DOHH2 (cell line): ENCODE measurements around the gene LENG1.

Experiments
- H3F3A ChIP-seq: fragments of 200-600 bp; sonication (generic), shearing (Covaris generic); 2 replicates; pipeline ENCODE4 v1.6.0; 2016; ENCODE audit warnings: antibody characterized with exemption, mild to moderate bottlenecking; ENCODE audit not compliant: control insufficient read depth, insufficient read depth
- H3K27ac ChIP-seq: fragments of 200-600 bp; sonication (generic); 2 replicates; pipeline ENCODE4 v1.5.1; 2014; ENCODE audit warnings: low read depth, mild to moderate bottlenecking, low read length, moderate library complexity
- H3K27me3 ChIP-seq: fragments of 200-600 bp; sonication (generic); 2 replicates; pipeline ENCODE4 v1.6.1; 2014; ENCODE audit warnings: mild to moderate bottlenecking, low read length, mixed read lengths; ENCODE audit not compliant: control insufficient read depth
- H3K36me3 ChIP-seq: fragments of 200-600 bp; sonication (generic); 2 replicates; pipeline ENCODE4 v1.6.1; 2014; ENCODE audit warnings: mild to moderate bottlenecking, low read length, moderate library complexity, mixed read lengths; ENCODE audit not compliant: control insufficient read depth
- H3K4me1 ChIP-seq: fragments of 200-600 bp; sonication (generic); 2 replicates; pipeline ENCODE4 v1.6.1; 2014; ENCODE audit warnings: mild to moderate bottlenecking, low read length, mixed read lengths; ENCODE audit not compliant: control insufficient read depth
- H3K4me2 ChIP-seq: fragments of 200-600 bp; sonication (generic); 2 replicates; pipeline ENCODE4 v1.6.0; 2014; ENCODE audit warnings: mild to moderate bottlenecking, low read length, moderate library complexity
- H3K4me3 ChIP-seq: fragments of 200-600 bp; sonication (generic); 2 replicates; pipeline ENCODE4 v1.5.1; 2014; ENCODE audit warnings: mild to moderate bottlenecking, low read length, mixed read lengths
- H3K79me2 ChIP-seq: fragments of 200-600 bp; sonication (generic); 2 replicates; pipeline ENCODE4 v1.6.1; 2014; ENCODE audit warnings: mild to moderate bottlenecking, low read length, mixed read lengths; ENCODE audit not compliant: control insufficient read depth
- H3K9me2 ChIP-seq: fragments of 200-600 bp; sonication (generic); replicated peaks from 2 replicates; pipeline ENCODE4 v1.6.1; 2014; ENCODE audit warnings: mild to moderate bottlenecking, low read length, mixed read lengths; ENCODE audit not compliant: control insufficient read depth
- H3K9me3 ChIP-seq: fragments of 200-600 bp; sonication (generic); 2 replicates; pipeline ENCODE4 v1.6.1; 2014; ENCODE audit warnings: antibody characterized with exemption, low read length, mixed read lengths; ENCODE audit not compliant: control insufficient read depth, insufficient read depth
- H4K20me1 ChIP-seq: fragments of 200-600 bp; sonication (generic); 2 replicates; pipeline ENCODE4 v1.6.0; 2014; ENCODE audit warnings: low read depth, mild to moderate bottlenecking, antibody characterized with exemption, low read length, moderate library complexity; ENCODE audit not compliant: control insufficient read depth, insufficient read depth
- EZH2phosphoT487 ChIP-seq: fragments of 200-600 bp; sonication (generic); IDR thresholded peaks from 2 replicates; pipeline ENCODE4 v1.6.1; 2017; ENCODE audit warnings: borderline replicate concordance, mild to moderate bottlenecking, antibody characterized with exemption, low read length, moderate library complexity, mixed read lengths
- TF ChIP-seq, protein P1 (sequence below): fragments of 200-600 bp; sonication (generic); IDR thresholded peaks from one replicate; pipeline ENCODE4 v1.5.1; 2014; ENCODE audit warnings: antibody characterized with exemption, mild to moderate bottlenecking, low read depth, low read length; ENCODE audit not compliant: poor library complexity, severe bottlenecking

Gene LENG1

DNA sequence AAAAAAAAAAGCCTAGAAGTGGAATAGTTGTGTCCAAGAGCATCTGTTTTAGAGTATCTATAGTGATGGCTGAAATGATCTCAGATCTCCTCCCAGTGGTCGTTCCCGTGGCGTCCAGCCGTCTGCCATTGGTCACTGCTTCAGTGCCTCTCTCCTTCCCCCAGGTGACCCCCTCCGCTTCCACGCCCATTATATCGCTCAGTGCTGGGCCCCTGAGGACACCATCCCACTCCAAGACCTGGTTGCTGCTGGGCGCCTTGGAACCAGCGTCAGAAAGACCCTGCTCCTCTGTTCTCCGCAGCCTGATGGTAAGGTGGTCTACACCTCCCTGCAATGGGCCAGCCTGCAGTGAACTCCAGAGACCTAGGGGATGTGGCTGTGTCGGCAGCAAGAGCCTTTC, 33.5 kb upstream of the LENG1 start:
- Histone ChIP-seq H3K4me2 (no peak overlapping the region), H3F3A (no peaks in the 10 kb centered on the region; the same call in 1 of the 2 replicates), H3K9me3 (no peaks in the 10 kb centered on the region), H4K20me1 (peaks cover 4% of the 10 kb centered on the region; the same call in 1 of the 2 replicates), H3K4me3 (no peak overlapping the region), H3K79me2 (peaks cover 23% of the 10 kb centered on the region), H3K27ac (no peak overlapping the region), H3K9me2 (no peaks in the 10 kb centered on the region), H3K4me1 (peaks cover 17% of the 10 kb centered on the region), H3K27me3 (no peaks in the 10 kb centered on the region), H3K36me3 (peaks cover 21% of the 10 kb centered on the region)
- TF ChIP-seq, protein P1, sequence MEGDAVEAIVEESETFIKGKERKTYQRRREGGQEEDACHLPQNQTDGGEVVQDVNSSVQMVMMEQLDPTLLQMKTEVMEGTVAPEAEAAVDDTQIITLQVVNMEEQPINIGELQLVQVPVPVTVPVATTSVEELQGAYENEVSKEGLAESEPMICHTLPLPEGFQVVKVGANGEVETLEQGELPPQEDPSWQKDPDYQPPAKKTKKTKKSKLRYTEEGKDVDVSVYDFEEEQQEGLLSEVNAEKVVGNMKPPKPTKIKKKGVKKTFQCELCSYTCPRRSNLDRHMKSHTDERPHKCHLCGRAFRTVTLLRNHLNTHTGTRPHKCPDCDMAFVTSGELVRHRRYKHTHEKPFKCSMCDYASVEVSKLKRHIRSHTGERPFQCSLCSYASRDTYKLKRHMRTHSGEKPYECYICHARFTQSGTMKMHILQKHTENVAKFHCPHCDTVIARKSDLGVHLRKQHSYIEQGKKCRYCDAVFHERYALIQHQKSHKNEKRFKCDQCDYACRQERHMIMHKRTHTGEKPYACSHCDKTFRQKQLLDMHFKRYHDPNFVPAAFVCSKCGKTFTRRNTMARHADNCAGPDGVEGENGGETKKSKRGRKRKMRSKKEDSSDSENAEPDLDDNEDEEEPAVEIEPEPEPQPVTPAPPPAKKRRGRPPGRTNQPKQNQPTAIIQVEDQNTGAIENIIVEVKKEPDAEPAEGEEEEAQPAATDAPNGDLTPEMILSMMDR: no peak
- no peak for TF ChIP-seq EZH2phosphoT487

- Histone ChIP-seq H3K4me2 (peak overlapping the region; percentile 95), H3K9me2 (no peaks in the 10 kb centered on the region), H3F3A (no peaks in the 10 kb centered on the region; the same call in 1 of the 2 replicates), H4K20me1 (peaks cover 4% of the 10 kb centered on the region; the same call in 1 of the 2 replicates), H3K9me3 (no peaks in the 10 kb centered on the region), H3K4me3 (peak overlapping the region; percentile 85), H3K79me2 (peaks cover 29% of the 10 kb centered on the region), H3K27ac (peak overlapping the region; percentile 83), H3K36me3 (peaks cover 23% of the 10 kb centered on the region), H3K27me3 (no peaks in the 10 kb centered on the region), H3K4me1 (peaks cover 19% of the 10 kb centered on the region)
- TF ChIP-seq, protein P1: no peak
- no peak for TF ChIP-seq EZH2phosphoT487
These were observed 32.4 kb upstream of the LENG1 start for GRCh38 chr19:54191811-54192453.

DNA sequence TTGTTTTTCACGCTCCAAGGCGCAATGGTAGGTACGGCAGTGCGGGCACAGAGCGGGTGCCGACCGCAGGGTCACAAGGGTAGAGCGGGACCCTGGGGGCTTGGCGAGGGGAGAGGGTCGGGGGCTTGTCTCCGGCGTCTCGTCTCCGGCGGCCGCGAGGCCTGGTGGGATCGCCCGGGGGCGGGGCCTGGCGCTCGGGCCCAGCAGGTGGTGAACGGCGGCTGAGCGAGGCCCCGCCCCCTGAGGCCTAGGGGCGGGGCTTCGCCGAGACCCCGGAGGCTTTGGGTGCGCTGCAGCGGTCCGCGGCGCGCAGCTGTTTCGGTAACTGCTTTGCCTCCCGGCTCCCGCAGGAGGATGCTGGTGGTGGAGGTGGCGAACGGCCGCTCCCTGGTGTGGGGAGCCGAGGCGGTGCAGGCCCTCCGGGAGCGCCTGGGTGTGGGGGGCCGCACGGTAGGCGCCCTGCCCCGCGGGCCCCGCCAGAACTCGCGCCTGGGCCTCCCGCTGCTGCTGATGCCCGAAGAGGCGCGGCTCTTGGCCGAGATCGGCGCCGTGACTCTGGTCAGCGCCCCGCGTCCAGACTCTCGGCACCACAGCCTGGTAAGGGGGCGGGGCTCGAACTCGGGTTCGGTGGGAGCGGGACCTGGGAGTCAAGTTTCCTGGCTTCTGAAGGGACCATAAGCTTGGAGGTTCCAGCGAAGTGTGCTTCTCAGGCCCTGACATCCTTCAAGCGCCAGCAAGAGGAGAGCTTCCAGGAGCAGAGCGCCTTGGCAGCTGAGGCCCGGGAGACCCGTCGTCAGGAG, 31.7 kb upstream of the LENG1 start, which contains the start of gene TSEN34:
Gene TSEN34 (plus strand): TSS at position 298 of the 800 bp plus-strand sequence. CDS start 57 bp downstream, at position 355.
- no peaks in the 10 kb centered on the region for H3K27me3 ChIP-seq
- no peaks in the 10 kb centered on the region; the same call in 1 of the 2 replicates for H3F3A ChIP-seq
- H4K20me1 ChIP-seq: peaks cover 4% of the 10 kb centered on the region; the same call in 1 of the 2 replicates
- H3K4me3 ChIP-seq: peak within 1 kb of the TSS; percentile 85
- peaks cover 25% of the 10 kb centered on the region for H3K36me3 ChIP-seq
- TF ChIP-seq, protein P1: no peak
- TF ChIP-seq EZH2phosphoT487: no peak
- H3K4me2 ChIP-seq: peak within 1 kb of the TSS; percentile 95
- H3K4me1 ChIP-seq: peaks cover 19% of the 10 kb centered on the region
- H3K79me2 ChIP-seq: peaks cover 29% of the 10 kb centered on the region
- H3K27ac ChIP-seq: peak within 1 kb of the TSS; percentile 83
- H3K9me3 ChIP-seq: no peaks in the 10 kb centered on the region
- H3K9me2 ChIP-seq: no peaks in the 10 kb centered on the region
